AML-193 (cell line): ENCODE measurements around the gene HMCES.
"Not testable (repeated sequence)": the region's sequence is repeated elsewhere in the genome, so short reads cannot be mapped to it uniquely, and the experiment has no call there.

Experiments
- DNase-seq, 2 experiments: peaks; one replicate each; lab custom pipeline; 2025; lab: John Stamatoyannopoulos, UW

Gene HMCES

DNA sequence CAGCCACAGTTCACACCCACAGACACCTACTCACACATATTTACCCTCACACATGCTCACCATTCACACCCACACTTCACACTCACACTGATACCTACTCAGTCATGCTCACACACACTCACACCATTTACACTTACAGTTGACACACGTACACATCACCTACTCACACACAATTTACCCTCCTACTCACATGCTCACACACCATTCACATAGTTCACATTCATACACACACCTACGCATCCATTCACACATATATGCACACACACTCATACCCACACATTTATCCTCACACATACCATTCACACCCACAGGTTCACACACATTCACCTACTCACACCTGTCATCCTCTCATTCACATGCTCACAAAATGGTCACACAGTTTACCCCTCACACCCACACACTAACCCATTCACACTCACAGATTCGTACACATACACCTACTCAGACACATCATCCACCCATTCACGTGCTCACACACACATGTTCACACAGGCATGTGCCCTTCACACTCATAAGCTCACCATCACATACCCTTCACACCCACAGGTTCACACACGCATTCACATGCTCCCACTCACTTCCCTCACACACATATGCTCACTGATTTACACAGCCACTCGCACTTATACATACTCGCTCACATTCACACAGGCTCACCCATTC lies 42.3 kb downstream of the HMCES start:
- DNase-seq = no peak

DNA sequence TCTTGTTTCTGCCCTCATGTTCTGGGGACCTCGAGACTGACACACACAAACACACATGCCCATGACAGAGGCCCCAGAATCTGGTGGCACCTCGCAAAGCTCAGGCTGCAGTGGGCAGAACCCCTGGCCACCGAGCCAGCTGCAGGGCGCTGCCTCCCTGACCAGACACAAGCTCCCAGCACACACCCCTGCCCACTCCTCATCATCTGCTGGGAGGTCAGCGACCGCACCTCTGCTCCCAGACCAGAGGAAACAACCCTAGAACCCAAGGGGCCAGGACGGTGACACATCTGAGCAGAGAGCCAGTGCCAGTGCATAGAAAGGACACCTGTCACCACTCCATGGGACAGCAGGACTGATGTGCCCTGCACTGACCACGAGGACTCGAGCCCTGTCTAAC lies 43.2 kb downstream of the HMCES start:
- DNase-seq = no peak

- no peak for DNase-seq
Measured at GRCh38 chr3:129323651-129324294, 45.1 kb downstream of the HMCES start.

DNA sequence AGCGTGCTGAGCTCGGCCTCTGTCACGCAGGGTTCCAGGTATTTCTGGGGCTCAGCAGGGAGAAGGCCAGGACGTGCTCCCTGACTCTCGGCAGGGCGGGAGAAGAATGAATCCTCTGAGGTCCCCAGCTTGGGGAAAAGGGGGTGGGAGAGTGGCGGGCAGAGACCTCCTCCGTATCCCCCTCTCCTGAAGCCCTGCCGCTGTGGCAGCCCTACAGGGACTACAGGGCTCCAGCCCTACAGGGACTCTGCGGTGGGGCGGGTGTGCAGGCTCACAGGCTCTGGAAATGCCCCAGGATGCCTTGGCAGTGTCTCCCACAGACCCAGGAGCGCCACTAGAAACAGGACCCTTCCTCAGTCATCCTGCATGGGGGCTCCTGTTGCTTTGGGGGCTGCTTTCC lies 46.2 kb downstream of the HMCES start:
- no peak for DNase-seq

DNA sequence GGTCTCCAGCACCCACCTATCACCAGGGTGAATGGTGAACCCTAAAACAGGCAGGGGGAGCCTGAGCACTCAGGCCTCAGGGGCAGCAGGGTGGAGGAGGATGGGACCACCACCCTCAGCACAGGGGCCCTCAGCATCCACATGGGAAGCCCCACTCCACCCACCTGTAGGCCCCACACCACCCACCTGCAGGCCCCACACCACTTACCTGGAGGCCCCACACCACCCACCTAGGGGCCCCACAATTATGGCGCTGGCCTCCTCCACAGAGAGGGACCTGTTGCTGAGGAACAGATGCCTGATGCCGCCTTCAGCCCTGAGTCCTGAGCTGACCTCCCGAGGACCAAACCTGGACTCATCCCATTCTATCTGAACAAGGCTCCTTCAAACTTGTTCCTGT lies 46.7 kb downstream of the HMCES start:
- DNase-seq = no peak

- no peak for DNase-seq
Measured at GRCh38 chr3:129326138-129326537, 47.5 kb downstream of the HMCES start.

DNA sequence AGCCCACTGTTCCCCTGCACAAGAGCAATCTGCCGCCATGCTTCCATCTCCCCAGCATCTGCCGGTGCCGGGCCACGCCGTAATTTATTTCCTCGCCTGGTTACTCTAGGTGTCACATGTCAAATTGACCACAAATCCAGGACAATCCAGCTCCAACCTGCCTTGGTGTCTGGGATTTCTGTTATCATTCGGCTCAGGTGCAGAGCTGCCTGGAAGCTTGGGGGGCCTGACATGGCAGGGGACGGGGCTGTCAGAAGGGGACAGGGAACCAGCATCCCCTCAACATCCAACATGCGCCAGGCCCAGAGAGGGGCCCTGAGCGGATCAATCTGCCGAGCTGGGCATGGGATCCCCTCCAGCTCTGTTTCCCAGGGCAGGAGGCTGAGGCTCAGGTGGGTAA lies 47.9 kb downstream of the HMCES start:
- no peak for DNase-seq

GRCh38 chr3:129327510-129327909 lies 48.8 kb downstream of the HMCES start:
- DNase-seq = no peak

- no peak for DNase-seq
Measured at GRCh38 chr3:129329858-129330257, 51.2 kb downstream of the HMCES start.

DNA sequence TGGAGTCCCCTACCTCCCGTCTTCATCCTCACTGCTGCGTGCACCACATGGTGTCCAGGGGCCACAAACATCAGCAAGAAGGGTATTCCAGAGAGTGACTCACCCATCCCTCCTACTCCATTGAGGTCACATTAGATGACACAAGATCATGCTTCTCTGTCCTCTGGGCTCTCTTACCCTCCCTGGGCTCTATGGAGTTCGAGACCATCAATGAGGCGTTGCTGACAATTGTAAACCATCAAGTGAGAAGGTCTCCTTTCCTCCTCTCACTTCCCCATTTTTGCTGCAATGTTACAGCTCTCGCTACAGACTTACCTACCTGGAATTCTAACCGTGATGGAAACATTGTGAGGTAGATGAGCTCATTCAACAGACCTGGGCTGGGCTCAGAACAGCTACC lies 51.7 kb downstream of the HMCES start:
- no peak for DNase-seq

- no peak for DNase-seq
Measured at GRCh38 chr3:129333891-129334290, 55.2 kb downstream of the HMCES start.

DNA sequence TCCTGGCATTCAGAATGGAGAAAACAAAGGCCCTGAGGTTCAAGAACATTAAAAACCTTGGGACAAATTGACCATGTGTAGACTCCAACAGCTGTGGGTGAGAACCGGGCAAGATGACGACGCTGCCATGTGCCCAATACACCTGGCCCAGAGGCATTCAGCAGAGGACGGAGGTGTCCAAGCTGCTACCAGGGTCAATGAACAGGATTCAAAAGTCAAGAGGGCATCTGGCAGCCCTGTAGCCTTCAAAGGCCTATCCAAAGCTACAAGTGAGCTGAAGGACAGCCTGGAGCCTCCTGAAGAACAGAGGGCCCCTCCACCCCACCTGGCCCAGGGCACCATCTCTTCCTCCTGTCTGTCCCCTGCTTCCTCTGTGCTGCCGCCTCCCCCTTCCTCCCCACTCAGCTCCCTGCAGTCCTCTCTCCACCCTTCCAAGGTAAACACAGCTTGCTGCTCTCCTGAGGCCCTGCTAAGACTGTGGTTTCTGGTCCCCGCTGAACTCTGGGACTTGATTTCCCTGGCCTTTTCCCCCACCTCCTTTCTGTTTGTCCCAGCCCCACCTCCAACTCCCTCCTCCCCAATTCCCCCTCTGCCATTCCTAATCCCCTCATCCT lies 57.5 kb downstream of the HMCES start:
- no peak for DNase-seq

- DNase-seq = not testable (repeated sequence)
Measured at GRCh38 chr3:129337719-129338118, 59.0 kb downstream of the HMCES start.

DNA sequence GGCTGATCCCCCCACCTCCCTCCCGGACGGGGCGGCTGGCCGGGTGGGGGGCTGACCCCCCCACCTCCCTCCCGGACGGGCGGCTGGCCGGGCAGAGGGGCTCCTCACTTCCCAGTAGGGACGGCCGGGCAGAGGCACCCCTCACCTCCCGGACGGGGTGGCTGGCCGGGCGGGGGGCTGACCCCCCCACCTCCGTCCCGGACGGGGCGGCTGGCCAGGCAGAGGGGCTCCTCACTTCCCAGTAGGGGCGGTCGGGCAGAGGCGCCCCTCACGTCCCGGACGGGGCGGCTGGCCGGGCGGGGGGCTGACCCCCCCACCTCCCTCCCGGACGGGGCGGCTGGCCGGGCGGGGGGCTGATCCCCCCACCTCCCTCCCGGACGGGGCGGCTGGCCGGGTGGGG lies 60.5 kb downstream of the HMCES start:
- DNase-seq = not testable (repeated sequence)

GRCh38 chr3:129339833-129340232 lies 61.2 kb downstream of the HMCES start:
- not testable (repeated sequence) for DNase-seq

DNA sequence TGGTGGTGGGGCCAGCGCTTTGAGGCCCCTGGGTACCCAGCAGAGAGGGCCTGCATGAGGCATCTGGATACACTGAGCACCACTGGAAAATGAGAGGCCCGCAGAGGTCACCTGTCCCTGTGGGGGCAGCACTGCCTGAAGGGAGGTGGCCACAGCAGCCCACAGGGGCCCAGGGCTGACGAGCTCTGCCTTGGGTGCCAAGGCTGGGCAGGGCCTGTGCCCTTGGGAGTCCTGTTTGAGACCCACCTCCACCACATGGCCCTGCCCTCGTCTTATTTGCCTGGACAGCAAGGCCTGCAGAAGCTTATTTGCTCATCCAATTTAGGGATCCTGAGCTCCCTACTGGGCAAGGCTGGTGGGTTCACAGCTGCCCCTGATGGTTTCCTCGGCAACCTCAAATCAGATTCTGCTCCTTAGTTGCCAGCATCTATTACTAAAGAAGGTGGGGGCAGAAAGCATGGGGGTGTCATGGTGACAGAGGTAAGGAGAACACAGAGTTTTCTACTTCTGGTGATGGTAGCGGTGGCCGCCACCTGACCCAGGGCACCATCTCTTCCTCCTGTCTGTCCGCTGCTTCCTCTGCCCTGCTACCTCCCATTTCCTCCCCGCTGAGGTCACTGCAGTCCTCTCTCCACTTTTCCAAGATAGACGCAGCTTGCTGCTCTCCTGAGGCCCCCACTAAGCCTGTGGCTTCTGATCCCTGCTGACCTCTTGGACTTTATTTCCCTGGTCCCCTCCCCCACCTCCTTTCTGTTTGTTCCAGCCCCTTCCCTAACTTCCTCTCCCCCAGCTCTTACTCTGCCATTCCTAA lies 62.9 kb downstream of the HMCES start:
- no peak for DNase-seq

GRCh38 chr3:129343643-129344360 lies 65.1 kb downstream of the HMCES start:
- DNase-seq = no peak

DNA sequence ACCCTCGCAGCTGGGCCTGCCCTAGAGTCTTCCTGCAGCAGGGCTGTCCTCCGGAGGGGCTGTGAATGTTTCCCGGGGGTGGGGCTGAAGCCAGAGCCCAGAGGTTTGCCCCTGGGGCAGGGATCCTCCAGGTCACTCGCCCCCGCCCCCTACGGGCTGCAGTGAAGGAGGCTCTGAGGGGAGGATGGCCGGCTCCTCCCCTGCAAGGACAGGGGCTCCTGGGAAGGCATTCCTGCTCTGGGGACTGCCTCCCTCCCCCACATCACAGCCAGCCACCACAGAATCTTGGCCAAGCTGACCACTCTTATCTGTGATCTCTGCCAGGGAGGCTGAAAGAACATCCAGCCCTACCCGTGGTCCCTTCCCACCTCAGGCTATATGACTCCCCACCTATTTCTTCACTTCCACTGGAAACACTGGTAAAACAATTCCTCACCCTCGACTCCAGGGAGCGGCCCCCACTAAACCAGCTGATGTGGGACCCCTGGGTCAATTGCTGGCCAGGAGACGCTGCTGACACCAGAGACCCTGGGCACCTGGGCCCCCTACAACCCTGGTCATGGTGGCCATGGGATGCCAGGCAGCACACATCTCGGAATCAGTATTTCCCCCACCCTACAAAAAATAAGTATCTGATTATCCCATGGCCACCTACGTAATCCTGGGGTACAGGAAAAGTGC lies 66.0 kb downstream of the HMCES start:
- no peak for DNase-seq

GRCh38 chr3:129345281-129345680 lies 66.6 kb downstream of the HMCES start:
- no peak for DNase-seq

DNA sequence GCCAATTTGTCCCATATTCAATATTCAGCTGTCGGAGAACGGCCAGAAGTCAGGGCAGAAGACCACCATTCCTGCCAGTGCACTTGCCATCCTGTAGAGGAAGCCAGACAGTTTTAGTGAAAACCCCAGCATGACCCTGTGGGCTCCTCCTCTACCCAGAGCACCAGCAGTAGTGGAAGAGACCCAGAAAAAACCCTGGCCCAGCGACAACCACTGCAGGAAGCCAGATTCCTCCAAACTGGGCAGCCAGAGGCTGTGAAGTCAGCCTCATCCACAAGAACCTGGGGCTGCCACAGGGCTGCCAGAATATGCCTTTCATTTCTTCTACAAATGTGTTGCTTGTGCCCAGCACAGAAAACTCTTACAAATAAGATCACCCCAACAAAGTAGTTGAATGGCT lies 67.3 kb downstream of the HMCES start:
- DNase-seq = no peak

DNA sequence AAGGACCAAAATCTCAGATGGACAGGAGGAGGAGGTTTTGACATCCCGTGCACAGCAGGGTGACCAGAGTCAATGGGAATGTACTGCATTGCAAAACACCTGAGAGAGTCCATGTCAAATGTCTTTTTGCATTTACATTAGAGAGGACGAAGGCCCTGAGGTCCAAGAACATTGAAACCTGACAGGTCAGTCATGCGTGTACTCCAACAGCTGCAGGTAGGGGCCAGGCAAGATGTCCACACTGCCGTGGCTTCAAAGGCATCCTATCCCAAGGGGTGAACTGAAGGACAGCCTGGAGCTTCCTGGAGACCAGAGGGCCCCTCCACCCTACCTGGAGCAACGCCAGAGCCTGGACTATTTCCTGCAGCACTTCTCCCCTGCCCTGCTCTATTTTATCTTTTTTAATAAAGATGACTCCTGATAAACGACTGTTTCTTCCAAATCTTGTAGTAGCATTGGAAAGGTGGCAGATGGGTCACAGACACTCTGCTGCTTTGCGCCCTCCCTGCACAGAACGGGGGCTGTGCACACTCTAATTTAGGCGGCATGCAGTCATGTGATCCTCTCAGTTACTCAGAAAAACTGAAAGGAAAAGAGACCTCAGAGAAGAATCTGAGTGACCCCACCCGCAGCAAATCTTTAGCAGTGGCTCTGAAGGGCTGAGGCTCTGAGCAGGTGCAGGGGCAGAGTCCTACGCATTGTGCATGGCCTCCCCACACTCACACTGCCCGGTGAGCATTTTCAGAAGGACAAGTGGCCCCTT lies 68.2 kb downstream of the HMCES start:
- DNase-seq = no peak
